LoVo (cell line): Measurements from ENCODE around the gene PRR11.
"Not testable (repeated sequence)": the region's sequence is repeated elsewhere in the genome, so short reads cannot be mapped to it uniquely, and the experiment has no call there.

Experiments used
- DNase-seq: peaks from one replicate; pipeline ENCODE4 v3.0.0-alpha.2; 2016; ENCODE audit warnings: low spot score

The PRR11 gene

GRCh38 chr17:59220328-59221158, 65.0 kb downstream of the PRR11 start, which contains the start of gene GDPD1:
GDPD1 (plus strand) TSS chr17:59220511; CDS start chr17:59220610, 99 bp downstream.
- peak; percentile 98 for DNase-seq

- DNase-seq = no peak
Measured at GRCh38 chr17:59221159-59221847, 65.8 kb downstream of the PRR11 start.

GRCh38 chr17:59223813-59224212, 68.3 kb downstream of the PRR11 start:
- no peak for DNase-seq

GRCh38 chr17:59228588-59228987, 73.0 kb downstream of the PRR11 start:
- DNase-seq = not testable (repeated sequence)

- no peak for DNase-seq
Measured at GRCh38 chr17:59230764-59231163, 75.2 kb downstream of the PRR11 start.

GRCh38 chr17:59234631-59235030, 79.1 kb downstream of the PRR11 start:
- no peak for DNase-seq

GRCh38 chr17:59238906-59239305, 83.4 kb downstream of the PRR11 start:
- DNase-seq = no peak

GRCh38 chr17:59244081-59244480, 88.5 kb downstream of the PRR11 start:
- no peak for DNase-seq
